GM19324 (cell line): Measurements from ENCODE around the gene NDUFS6.

Experiments
- ATAC-seq: cut with Tn5 transposase; IDR thresholded peaks from one replicate; pipeline ENCODE4 v1.9.1; 2021; ENCODE audit warnings: mild to moderate bottlenecking, moderate library complexity; ENCODE audit not compliant: unreplicated experiment, low FRiP score

Gene NDUFS6

DNA sequence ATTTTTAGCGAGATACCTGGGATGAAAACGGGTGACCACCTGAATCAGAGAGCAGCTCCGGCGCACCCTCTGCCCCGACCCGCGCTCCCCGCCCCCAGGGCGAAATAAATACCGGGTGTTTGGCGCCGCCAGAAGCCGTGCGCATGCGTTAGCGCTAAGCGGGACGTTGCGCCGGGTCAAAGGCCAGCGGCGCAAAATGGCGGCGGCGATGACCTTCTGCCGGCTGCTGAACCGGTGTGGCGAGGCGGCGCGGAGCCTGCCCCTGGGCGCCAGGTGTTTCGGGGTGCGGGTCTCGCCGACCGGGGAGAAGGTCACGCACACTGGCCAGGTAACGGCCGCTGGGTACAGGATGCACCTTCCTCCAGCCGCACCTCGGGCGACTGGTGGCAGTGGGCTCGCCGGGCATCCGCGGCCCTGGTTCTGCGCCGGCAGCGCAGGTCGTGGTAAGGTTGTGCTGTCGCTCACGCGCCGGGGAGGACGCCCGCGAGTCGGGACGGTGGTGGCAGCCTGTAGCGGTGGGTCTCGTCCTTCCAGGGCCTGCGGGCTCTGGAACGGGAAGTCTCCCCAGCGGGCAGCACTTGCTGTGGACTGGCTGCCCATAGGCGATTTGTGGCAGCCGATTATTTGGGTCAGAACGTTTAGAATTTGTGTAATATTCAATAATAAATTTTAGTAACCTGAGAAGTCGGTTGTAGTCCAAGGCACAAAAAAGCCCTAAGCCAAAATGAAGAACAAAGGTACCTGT, at the start of gene NDUFS6:
Gene NDUFS6, plus strand, starts transcription at position 186 of the 745 bp plus-strand sequence. Its CDS starts 11 bp downstream, at position 197.
- ATAC-seq, result peak; percentile 62

DNA sequence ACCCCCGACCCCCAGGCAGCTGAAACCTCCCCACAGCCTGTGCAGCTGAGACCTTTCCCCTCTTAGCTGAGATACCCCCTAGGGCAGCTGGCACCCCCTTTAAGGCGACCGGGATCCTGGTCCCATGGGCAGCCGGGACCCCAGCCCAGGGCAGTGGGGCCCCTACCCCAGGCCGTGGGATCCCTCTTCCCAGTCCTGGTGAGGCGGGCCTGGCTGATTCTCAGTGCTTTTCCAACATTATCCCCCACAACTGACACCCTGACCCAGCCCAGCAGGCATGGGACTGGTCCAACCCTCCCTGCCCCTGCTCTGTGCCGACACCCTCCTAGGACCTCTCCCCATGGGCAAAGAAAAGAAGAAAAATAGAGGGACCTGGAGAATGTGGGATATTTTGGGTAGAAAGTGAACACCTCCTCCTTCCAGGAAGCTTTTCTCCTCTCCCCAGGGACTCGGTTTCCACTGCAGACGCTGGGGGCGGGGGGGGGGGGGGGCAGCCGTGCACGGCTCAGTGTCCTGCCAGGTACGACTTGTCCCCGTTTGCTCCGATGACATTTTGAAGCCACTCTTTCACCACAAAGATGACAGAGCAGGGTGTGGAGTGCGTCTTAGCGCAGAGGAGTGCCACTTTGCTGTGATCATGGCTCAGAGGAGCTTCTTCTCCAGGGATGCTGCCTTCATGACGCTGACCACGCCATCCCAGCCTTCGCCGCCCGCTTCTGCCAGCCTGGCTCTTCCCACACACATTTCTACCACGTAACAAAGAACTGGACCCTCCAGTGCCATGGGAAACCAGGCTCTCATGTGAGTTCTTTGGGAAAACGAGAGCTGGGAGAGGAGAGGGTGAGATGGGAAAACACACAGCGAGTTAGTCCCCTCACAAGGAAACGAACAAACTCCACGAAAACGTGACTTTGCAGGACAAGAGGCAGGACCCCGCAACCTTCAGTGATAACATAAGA, 49.1 kb upstream of the NDUFS6 start:
- no peak for ATAC-seq

GRCh38 chr5:1752881-1753280, 48.3 kb upstream of the NDUFS6 start:
- ATAC-seq, result no peak

GRCh38 chr5:1753490-1753889, 47.7 kb upstream of the NDUFS6 start:
- no peak for ATAC-seq

- no peak for ATAC-seq
Observed at GRCh38 chr5:1754531-1755220, 46.5 kb upstream of the NDUFS6 start.

DNA sequence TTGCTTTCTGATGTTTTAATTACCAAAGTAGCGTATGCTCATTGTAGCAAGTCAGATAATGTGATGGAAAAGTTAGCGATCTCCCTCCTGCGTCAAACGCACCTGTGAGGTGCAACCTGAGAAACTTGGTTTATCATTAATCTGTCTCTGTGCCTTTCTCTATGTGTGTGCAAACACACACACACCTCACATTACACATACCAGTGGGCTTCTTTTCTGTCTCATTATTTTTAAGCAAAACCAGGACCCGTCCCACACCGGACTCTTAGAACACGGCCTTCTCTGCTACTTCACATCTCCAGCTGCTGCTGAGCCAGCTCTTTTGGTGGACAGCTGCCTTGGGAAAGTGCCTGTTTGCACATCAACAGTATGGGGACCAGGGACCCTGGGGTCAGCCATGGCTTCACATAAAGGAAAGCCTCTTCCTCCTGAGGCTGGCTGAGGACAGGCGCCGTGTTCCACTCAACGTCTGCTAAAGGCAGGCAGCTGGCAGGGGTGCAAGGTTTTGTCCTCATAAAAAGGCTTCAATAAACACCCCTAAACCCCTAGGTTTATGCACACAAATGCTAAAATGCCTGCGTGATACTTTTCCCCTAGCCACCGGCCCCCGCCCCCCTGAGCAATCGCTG, 45.8 kb upstream of the NDUFS6 start:
- no peak for ATAC-seq

GRCh38 chr5:1756481-1756880, 44.7 kb upstream of the NDUFS6 start:
- no peak for ATAC-seq

DNA sequence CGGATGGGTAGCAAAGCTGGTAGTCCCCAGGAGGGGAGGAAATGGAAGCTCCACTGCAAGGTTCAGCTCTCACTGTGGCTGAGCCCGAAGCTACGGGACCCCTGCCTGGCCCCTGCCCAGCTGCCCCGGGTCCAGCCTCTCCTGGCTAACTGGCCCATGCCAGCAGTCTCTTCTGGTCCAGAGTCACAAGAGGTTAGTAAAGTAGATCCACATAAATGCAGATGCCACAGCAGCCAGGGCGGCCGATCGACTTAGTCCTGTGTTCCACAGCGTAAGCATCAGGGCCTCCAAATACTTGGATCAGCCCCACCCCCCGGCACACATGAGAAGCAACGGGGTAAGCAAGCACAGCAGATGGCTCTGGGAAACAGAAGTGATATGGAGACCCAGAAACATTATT, 43.7 kb upstream of the NDUFS6 start:
- no peak for ATAC-seq

GRCh38 chr5:1758574-1758973, 42.6 kb upstream of the NDUFS6 start:
- ATAC-seq, result no peak

DNA sequence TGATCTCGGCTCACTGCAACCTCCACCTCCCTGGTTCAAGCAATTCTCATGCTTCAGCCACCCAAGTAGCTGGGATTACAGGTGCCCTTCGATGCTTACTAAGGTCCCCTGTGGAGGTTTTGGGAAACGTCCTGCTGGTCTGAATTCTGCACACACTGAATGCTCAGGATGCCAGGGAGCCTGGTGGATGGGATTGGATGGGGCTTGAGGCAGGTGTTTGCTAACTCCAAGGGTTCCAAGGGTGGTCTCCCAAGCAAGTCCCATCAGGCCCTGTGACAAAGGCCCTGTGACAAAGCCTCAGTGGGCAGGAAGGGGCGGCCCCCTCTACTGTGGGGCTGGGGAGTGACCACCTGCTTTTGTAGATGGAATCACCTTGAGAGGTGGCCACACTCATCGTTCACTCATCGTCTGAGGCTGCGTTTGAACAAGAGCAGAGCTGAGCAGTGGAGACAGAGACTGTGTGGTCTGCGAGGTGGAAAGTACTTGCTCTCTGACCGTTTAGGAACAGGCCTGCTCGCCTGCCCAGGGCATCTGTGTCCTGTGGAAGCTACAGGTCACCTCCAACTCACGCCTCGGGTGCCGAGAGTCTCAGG, 41.7 kb upstream of the NDUFS6 start:
- ATAC-seq, result no peak

GRCh38 chr5:1760231-1760630, 41.0 kb upstream of the NDUFS6 start:
- no peak for ATAC-seq

GRCh38 chr5:1760656-1761452, 40.4 kb upstream of the NDUFS6 start:
- no peak for ATAC-seq

- ATAC-seq, result no peak
Observed at GRCh38 chr5:1761453-1761755, 39.8 kb upstream of the NDUFS6 start.

- ATAC-seq, result no peak
Observed at GRCh38 chr5:1762121-1762882, 38.9 kb upstream of the NDUFS6 start.

- no peak for ATAC-seq
Observed at GRCh38 chr5:1762883-1763547, 38.2 kb upstream of the NDUFS6 start.

DNA sequence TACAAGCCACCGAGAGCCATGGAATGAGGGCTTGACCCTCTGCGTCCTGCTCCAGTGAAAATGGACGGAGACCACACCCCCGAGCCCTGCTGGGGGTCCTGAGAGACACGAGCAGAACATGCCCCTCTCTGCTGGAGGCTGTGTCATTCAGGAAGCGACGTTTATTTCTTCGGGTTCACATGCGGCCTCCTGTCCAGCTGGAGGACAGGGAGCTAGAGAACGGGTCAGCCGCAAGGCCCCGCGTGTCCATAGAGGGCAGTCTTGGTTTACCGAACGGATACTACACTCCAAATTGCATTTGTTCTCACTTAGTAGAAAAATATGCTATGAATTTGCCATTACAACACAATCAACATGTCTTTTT, 37.7 kb upstream of the NDUFS6 start:
- no peak for ATAC-seq

DNA sequence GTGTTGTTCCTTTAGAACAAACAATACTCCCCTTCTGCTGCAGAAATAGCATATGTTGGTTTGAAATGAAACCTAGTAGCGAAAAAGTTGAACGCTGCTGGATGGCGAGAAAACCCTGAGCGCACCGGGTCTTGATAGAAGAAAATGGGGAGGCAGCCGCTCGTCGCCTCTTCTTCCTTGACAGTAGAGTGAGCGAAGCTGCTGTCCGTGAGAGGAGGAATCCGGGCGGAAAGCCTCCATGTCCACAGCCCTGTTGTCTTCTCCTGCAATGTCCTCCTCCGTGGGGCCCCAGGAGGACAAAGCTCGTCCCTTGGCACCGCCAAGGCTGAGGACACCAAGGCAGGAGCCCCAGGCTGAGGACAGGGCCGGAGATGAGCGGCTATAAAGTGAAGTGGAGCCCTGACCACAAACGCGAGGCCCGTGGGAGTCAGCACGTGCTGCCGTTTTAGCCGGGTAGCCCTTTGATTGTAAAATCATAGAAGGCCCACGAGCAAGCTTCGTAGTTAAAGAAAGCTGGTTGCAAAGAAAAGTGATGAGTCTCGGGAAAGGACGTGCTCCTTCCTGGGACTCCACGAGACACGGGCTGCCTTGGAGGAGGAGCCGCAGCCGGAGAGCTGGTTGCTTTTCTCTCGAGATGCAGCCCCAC, 37.1 kb upstream of the NDUFS6 start:
- no peak for ATAC-seq

GRCh38 chr5:1764606-1764960, 36.6 kb upstream of the NDUFS6 start:
- ATAC-seq, result no peak
